Activated naive CD8-positive, alpha-beta T cell treated with anti-CD3 and anti-CD28 coated beads, Interleukin-2, amount 10 ng/mL, durations not matched to agents 7 days and 5 days (primary cell): ENCODE measurements around the gene STXBP6. TPM values are rescaled to one million over a fixed set of nuclear protein-coding genes. Genes with fewer than 3 reads are reported as not detected.

Experiments used
- ATAC-seq: fragments of 150-1000 bp; cut with Tn5 transposase; one replicate; pipeline ENCODE4 v1.10.0; 2021; ENCODE audit warnings: low read depth, moderate library complexity
- POLR2A ChIA-PET: fragments of 350-600 bp; sonication (Branson Sonifier 250); formaldehyde crosslinking; loops from one replicate; lab custom pipeline; 2021; ENCODE audit warnings: antibody characterized with exemption; lab: Charles Lee
- DNase-seq: peaks from one replicate; pipeline ENCODE4 v3.0.0; 2021
- H3K27ac Mint-ChIP-seq: one replicate; pipeline ENCODE4 v1.8.0; 2022; ENCODE audit warnings: mild to moderate bottlenecking, mixed read lengths
- H3K27me3 Mint-ChIP-seq: one replicate; pipeline ENCODE4 v1.8.0; 2022; ENCODE audit warnings: mild to moderate bottlenecking, moderate library complexity, mixed read lengths
- H3K36me3 Mint-ChIP-seq: one replicate; pipeline ENCODE4 v1.8.0; 2021; ENCODE audit warnings: mild to moderate bottlenecking, mixed read lengths
- H3K4me1 Mint-ChIP-seq: one replicate; pipeline ENCODE4 v1.8.0; 2021; ENCODE audit warnings: mixed read lengths
- H3K4me3 Mint-ChIP-seq: one replicate; pipeline ENCODE4 v1.8.0; 2022; ENCODE audit warnings: mild to moderate bottlenecking, moderate library complexity, mixed read lengths
- H3K9me3 Mint-ChIP-seq: one replicate; pipeline ENCODE4 v1.8.0; 2021; ENCODE audit warnings: mixed read lengths
- total RNA-seq, 2 experiments: library from RNA; stranded (reverse); gene quantifications; one replicate each; pipeline ENCODE4 v1.2.3, GENCODE V29; 2021

Gene STXBP6
- total RNA-seq, 2 experiments from 2014 or later, result not detected

GRCh38 chr14:25046301-25046943 is 3.5 kb downstream of the STXBP6 start:
- no peak overlapping the region for H3K4me3 Mint-ChIP-seq
- no peaks in the 10 kb centered on the region for H3K36me3 Mint-ChIP-seq
- POLR2A ChIA-PET, result no interaction called here
- no peaks in the 10 kb centered on the region for H3K4me1 Mint-ChIP-seq
- ATAC-seq, result no peak
- peaks cover 39% of the 10 kb centered on the region for H3K27me3 Mint-ChIP-seq
- DNase-seq, result no peak
- H3K27ac Mint-ChIP-seq, result no peak overlapping the region
- H3K9me3 Mint-ChIP-seq, result no peaks in the 10 kb centered on the region

- DNase-seq (no peak), ATAC-seq (no peak)
- POLR2A ChIA-PET, result no interaction called here
- Mint-ChIP-seq H3K9me3 (no peaks in the 10 kb centered on the region), H3K4me3 (no peak overlapping the region), H3K27me3 (peaks cover 26% of the 10 kb centered on the region), H3K36me3 (no peaks in the 10 kb centered on the region), H3K27ac (no peak overlapping the region), H3K4me1 (no peaks in the 10 kb centered on the region)
Observed at GRCh38 chr14:25044106-25044698, 5.7 kb downstream of the STXBP6 start.

DNA sequence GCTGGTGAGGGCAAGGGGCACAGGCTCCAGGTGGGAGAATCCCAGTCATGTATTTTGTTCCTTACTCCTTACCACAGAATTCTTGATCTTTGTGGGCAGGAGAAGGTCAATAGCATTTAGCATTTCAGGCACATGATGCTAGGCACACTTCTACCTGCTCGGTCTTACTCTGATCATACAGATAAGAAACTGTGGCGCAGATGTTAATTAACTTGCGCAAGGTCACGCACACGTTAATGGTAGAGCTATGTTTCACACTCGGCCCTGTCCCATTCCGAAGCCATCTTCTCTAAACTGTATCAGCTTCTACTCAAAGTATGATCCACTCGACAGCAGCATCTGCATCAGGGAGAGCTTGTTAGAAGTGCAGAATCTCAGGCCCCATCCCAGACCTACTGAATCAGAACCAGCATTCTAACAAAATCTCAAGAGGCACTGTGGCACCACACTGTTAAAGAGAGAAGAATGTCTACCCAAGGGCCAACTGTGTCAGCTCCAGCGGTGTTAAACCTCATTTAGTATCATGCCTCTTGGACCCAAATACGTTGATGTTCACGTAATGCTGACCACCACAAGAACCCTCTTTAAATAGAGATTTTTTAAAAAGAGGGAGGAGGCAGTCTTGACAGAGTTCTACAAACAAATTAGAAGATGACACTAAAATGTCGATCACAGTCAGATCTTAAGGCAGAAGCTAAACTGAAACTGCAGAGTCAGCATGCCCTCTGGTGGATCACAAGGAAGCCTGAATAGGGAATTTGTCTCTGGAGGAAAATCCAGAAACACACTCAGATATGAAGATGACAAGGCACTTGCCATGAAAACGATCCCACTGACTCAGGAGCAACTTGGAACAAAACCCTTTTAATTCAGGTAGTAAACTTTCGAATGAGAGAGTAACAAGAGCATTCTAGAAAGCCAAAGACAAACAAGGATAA is 7.3 kb downstream of the STXBP6 start:
- Mint-ChIP-seq H3K9me3 (no peaks in the 10 kb centered on the region), H3K4me1 (no peaks in the 10 kb centered on the region), H3K36me3 (no peaks in the 10 kb centered on the region), H3K4me3 (no peak overlapping the region), H3K27ac (no peak overlapping the region), H3K27me3 (peaks cover 11% of the 10 kb centered on the region)
- DNase-seq, result no peak
- POLR2A ChIA-PET, result no interaction called here
- ATAC-seq, result no peak

GRCh38 chr14:25041898-25042297 is 8.0 kb downstream of the STXBP6 start:
- H3K4me1 Mint-ChIP-seq, result no peaks in the 10 kb centered on the region
- H3K9me3 Mint-ChIP-seq, result no peaks in the 10 kb centered on the region
- H3K27me3 Mint-ChIP-seq, result peaks cover 9% of the 10 kb centered on the region
- no peak overlapping the region for H3K4me3 Mint-ChIP-seq
- H3K36me3 Mint-ChIP-seq, result no peaks in the 10 kb centered on the region
- no peak overlapping the region for H3K27ac Mint-ChIP-seq
- no peak for ATAC-seq
- DNase-seq, result no peak
- POLR2A ChIA-PET, result no interaction called here

GRCh38 chr14:25041484-25041883 is 8.5 kb downstream of the STXBP6 start:
- Mint-ChIP-seq H3K9me3 (no peaks in the 10 kb centered on the region), H3K27me3 (peaks cover 7% of the 10 kb centered on the region), H3K4me3 (no peak overlapping the region), H3K4me1 (no peaks in the 10 kb centered on the region), H3K27ac (no peak overlapping the region), H3K36me3 (no peaks in the 10 kb centered on the region)
- DNase-seq, result no peak
- POLR2A ChIA-PET, result no interaction called here
- no peak for ATAC-seq

GRCh38 chr14:25039933-25040332 is 10.0 kb downstream of the STXBP6 start:
- Mint-ChIP-seq H3K4me1 (no peaks in the 10 kb centered on the region), H3K9me3 (no peaks in the 10 kb centered on the region), H3K4me3 (no peak overlapping the region), H3K27me3 (peaks cover 2% of the 10 kb centered on the region), H3K27ac (no peak overlapping the region), H3K36me3 (no peaks in the 10 kb centered on the region)
- ATAC-seq, result no peak
- POLR2A ChIA-PET, result no interaction called here
- DNase-seq, result no peak

GRCh38 chr14:25038044-25038668 is 11.8 kb downstream of the STXBP6 start:
- H3K27ac Mint-ChIP-seq, result no peak overlapping the region
- no peaks in the 10 kb centered on the region for H3K4me1 Mint-ChIP-seq
- H3K36me3 Mint-ChIP-seq, result no peaks in the 10 kb centered on the region
- no peak overlapping the region for H3K4me3 Mint-ChIP-seq
- no peak for ATAC-seq
- peaks cover 2% of the 10 kb centered on the region for H3K27me3 Mint-ChIP-seq
- no peaks in the 10 kb centered on the region for H3K9me3 Mint-ChIP-seq
- no peak for DNase-seq
- POLR2A ChIA-PET, result no interaction called here

GRCh38 chr14:25037032-25037431 is 12.9 kb downstream of the STXBP6 start:
- DNase-seq (no peak), ATAC-seq (no peak)
- no peak overlapping the region for H3K27ac Mint-ChIP-seq
- no peaks in the 10 kb centered on the region for H3K36me3 Mint-ChIP-seq
- peaks cover 2% of the 10 kb centered on the region for H3K27me3 Mint-ChIP-seq
- no peaks in the 10 kb centered on the region for H3K4me1 Mint-ChIP-seq
- POLR2A ChIA-PET, result no interaction called here
- H3K9me3 Mint-ChIP-seq, result no peaks in the 10 kb centered on the region
- no peak overlapping the region for H3K4me3 Mint-ChIP-seq

DNA sequence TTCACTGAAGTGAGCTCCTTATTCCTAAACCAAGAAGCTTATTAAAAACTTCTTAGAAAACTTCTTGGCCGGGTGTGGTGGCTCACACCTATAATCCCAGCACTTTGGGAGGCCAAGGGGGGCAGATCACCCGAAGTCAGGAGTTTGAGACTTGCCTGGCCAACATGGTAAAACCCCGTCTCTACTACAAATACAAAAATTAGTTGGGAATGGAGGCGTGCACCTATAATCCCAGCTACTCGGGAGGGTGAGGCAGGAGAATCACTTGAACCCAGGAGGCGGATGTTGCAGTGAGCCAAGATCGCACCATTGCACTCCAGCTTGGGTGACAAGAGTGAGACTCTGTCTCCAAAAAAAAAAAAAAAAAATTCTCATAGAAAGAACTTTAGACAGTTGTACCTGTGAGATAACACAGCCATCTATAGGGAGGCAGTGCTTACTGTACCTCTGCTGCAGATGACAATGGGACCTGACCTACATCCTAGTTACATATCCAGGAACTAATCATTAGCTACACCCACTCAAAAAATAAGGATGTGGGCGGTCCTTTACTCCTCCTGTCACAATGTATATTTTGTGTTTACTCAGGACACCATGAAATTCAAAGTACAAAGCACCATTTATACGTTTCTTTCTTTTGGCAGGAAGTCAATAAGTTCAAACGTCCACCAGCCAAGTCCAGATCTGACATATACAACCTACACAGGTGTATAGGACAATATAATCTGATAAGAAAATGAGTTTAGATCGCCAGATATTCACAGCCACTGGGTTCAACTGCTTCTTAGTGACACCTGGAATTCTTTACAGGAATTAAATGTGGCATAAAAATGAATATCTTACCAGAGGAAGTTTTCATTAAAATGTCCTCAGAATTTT is 14.9 kb downstream of the STXBP6 start:
- no peak overlapping the region for H3K4me3 Mint-ChIP-seq
- ATAC-seq (no peak), DNase-seq (no peak)
- peaks cover 2% of the 10 kb centered on the region for H3K27me3 Mint-ChIP-seq
- no peak overlapping the region for H3K27ac Mint-ChIP-seq
- POLR2A ChIA-PET, result no interaction called here
- no peaks in the 10 kb centered on the region for H3K9me3 Mint-ChIP-seq
- no peaks in the 10 kb centered on the region for H3K36me3 Mint-ChIP-seq
- H3K4me1 Mint-ChIP-seq, result no peaks in the 10 kb centered on the region

- no peaks in the 10 kb centered on the region for H3K4me1 Mint-ChIP-seq
- no peak overlapping the region for H3K4me3 Mint-ChIP-seq
- no peak for DNase-seq
- ATAC-seq, result no peak
- no peaks in the 10 kb centered on the region for H3K9me3 Mint-ChIP-seq
- no peaks in the 10 kb centered on the region for H3K36me3 Mint-ChIP-seq
- POLR2A ChIA-PET, result no interaction called here
- no peak overlapping the region for H3K27ac Mint-ChIP-seq
- H3K27me3 Mint-ChIP-seq, result peaks cover 3% of the 10 kb centered on the region
Observed at GRCh38 chr14:25033358-25033757, 16.6 kb downstream of the STXBP6 start.

DNA sequence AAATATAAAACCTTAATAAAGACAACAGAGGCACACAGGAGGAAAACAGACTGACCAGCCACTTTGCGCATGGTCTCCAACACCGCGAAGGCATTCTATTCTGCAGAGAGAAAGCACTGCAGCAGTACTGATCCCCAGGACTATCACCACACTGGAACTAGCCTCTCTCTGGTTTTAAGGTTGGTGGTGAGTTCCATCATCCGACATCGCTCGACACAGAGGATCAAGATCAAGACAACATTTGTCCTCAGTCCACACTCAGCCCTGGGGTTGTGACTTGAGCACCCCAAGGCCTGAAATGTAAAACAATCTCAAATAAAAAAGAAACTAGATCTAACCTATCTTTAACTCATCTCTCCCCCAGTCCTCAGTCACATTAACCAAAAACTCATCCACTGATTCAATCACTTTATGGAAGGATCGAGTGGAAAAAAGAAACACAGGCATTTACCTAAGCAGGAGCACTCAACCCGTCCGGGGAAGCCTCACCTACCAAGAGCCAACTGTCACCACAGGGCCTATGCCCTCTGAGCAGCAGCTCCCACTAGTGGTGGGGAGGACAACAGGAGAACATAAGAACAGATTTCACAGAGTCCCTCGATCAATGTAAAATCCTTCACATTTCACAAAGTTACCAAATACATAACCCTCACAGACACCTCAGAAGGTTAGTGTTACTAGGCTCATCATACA is 17.7 kb downstream of the STXBP6 start:
- POLR2A ChIA-PET, result no interaction called here
- Mint-ChIP-seq H3K27me3 (peaks cover 3% of the 10 kb centered on the region), H3K27ac (no peak overlapping the region), H3K4me3 (no peak overlapping the region), H3K36me3 (no peaks in the 10 kb centered on the region), H3K4me1 (no peaks in the 10 kb centered on the region), H3K9me3 (no peaks in the 10 kb centered on the region)
- ATAC-seq (no peak), DNase-seq (no peak)

DNA sequence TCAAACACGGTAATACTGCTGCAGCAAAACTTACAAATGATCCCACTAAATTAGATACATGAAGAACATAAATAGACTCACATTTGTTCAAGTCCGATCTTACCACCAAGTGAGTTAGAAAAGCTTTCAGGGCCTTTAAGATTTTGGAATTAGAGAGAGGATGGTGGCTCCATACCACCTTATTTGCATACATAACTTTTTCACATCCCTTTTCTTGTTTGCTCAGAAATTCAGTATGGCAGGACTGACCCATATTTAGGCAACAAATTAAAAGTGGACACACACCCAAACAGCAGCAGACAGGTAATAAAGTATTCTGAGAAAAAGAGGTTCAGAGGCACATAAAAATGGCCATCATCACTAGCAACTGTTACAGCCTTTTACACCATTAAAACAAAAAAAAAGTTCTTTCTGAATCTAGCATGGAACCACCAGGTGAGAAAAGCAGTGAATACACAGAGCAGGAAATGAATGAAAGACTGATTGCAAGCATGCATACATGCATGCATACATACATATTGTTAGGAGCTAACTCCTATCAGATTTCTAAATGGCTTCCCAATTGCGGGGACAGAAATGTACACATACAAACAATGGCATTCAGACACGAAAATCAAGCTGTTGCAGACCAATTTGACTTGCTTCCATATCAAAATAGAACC is 23.3 kb downstream of the STXBP6 start:
- Mint-ChIP-seq H3K27ac (no peak overlapping the region), H3K27me3 (peaks cover 3% of the 10 kb centered on the region), H3K4me1 (no peaks in the 10 kb centered on the region), H3K36me3 (no peaks in the 10 kb centered on the region), H3K9me3 (no peaks in the 10 kb centered on the region), H3K4me3 (no peak overlapping the region)
- ATAC-seq (no peak), DNase-seq (no peak)
- POLR2A ChIA-PET, result no interaction called here
